Body of pancreas (tissue), 4 donors: ENCODE measurements around the gene HDAC3.

ENCODE experiments used
- CTCF ChIP-seq, 7 experiments: fragments of 450-650 bp in 4 of 7; fragments of 200-600 bp in 3 of 7; sonication (generic) in 3 of 7; IDR thresholded peaks; one replicate each; pipeline ENCODE4 v1.5.1; 2016 to 2019; ENCODE audit warnings: antibody characterized with exemption in 7 of 7
- POLR2A ChIP-seq, 3 donors: fragments of 450-650 bp; IDR thresholded peaks; one replicate each; pipeline ENCODE4 v1.6.1; 2016; ENCODE audit warnings: antibody characterized with exemption in 3 of 3, mild to moderate bottlenecking in 2 of 3

- TF ChIP-seq CTCF (IDR thresholded peaks at IDR 0.05) (no peak), POLR2A (IDR thresholded peaks at IDR 0.05) (no peak)
These were observed 46.5 kb downstream of the HDAC3 start for GRCh38 chr5:141590127-141590526.
